GM04503 (cell line): Measurements from ENCODE around the gene TMBIM1.

Source experiments
- DNase-seq: peaks from one replicate; pipeline ENCODE4 v3.0.0-alpha.2; 2012; ENCODE audit warnings: low read depth

TMBIM1 gene

GRCh38 chr2:218292048-218293014 is at the start of gene TMBIM1:
Gene TMBIM1, minus strand, starts transcription at chr2:218292503. Its CDS starts 10,362 bp downstream, at chr2:218282141.
- DNase-seq: no peak

GRCh38 chr2:218341381-218341780 is 49.1 kb upstream of the TMBIM1 start:
- DNase-seq: no peak

- no peak for DNase-seq
These were observed 48.4 kb upstream of the TMBIM1 start for GRCh38 chr2:218340656-218341055.

- no peak for DNase-seq
These were observed 42.2 kb upstream of the TMBIM1 start for GRCh38 chr2:218334531-218334930.

GRCh38 chr2:218332920-218333645 is 40.8 kb upstream of the TMBIM1 start:
- DNase-seq: no peak

GRCh38 chr2:218332288-218332687 is 40.0 kb upstream of the TMBIM1 start:
- DNase-seq: no peak

GRCh38 chr2:218331745-218332144 is 39.4 kb upstream of the TMBIM1 start:
- DNase-seq: no peak

- DNase-seq: no peak
These were observed 37.7 kb upstream of the TMBIM1 start for GRCh38 chr2:218329826-218330593.

- no peak for DNase-seq
These were observed 36.9 kb upstream of the TMBIM1 start for GRCh38 chr2:218329027-218329825.

GRCh38 chr2:218328294-218328693 is 36.0 kb upstream of the TMBIM1 start:
- no peak for DNase-seq

GRCh38 chr2:218327451-218328210 is 35.3 kb upstream of the TMBIM1 start:
- no peak for DNase-seq

GRCh38 chr2:218326315-218326714 is 34.0 kb upstream of the TMBIM1 start:
- DNase-seq: no peak

GRCh38 chr2:218325566-218326160 is 33.4 kb upstream of the TMBIM1 start:
- DNase-seq: no peak

- peak; percentile 1 for DNase-seq
These were observed 31.5 kb upstream of the TMBIM1 start for GRCh38 chr2:218323526-218324472.

- no peak for DNase-seq
These were observed 30.6 kb upstream of the TMBIM1 start for GRCh38 chr2:218322768-218323525.

GRCh38 chr2:218320704-218321336 is 28.5 kb upstream of the TMBIM1 start:
- no peak for DNase-seq

- no peak for DNase-seq
These were observed 27.6 kb upstream of the TMBIM1 start for GRCh38 chr2:218319813-218320365.
